PFSK-1 (cell line): ENCODE data around the gene CDKN2B.

Source experiments
- FOXP2 ChIP-seq: optimal IDR thresholded peaks from 2 replicates; pipeline ENCODE3; 2011; ENCODE audit warnings: borderline replicate concordance, control low read depth, inconsistent platforms; ENCODE audit not compliant: insufficient read depth; ENCODE audit errors: extremely low read length, extremely low read depth
- POLR2AphosphoS5 ChIP-seq: IDR thresholded peaks from 2 replicates; pipeline ENCODE4 v1.6.1; 2012; ENCODE audit warnings: low read depth, mild to moderate bottlenecking, control low read depth, low read length, moderate library complexity
- SIN3A ChIP-seq: IDR thresholded peaks from 2 replicates; pipeline ENCODE4 v1.6.1; 2012; ENCODE audit warnings: mild to moderate bottlenecking, low read length, moderate library complexity, borderline replicate concordance; ENCODE audit not compliant: insufficient read depth
- TAF1 ChIP-seq: IDR thresholded peaks from 2 replicates; pipeline ENCODE4 v1.6.1; 2012; ENCODE audit warnings: low read length, control low read depth, borderline replicate concordance; ENCODE audit not compliant: insufficient read depth
- TF ChIP-seq, protein P1 (sequence below), 2 experiments: IDR thresholded peaks; 2 replicates each; pipeline versions ENCODE4 v1.6.1 to v1.8.0; 2011 to 2012; ENCODE audit warnings: low read depth in 2 of 2, low read length in 2 of 2, control low read depth in 1 of 2, inconsistent platforms in 1 of 2, mild to moderate bottlenecking in 1 of 2, moderate library complexity in 1 of 2; ENCODE audit not compliant: insufficient read depth in 1 of 2

Gene CDKN2B

DNA sequence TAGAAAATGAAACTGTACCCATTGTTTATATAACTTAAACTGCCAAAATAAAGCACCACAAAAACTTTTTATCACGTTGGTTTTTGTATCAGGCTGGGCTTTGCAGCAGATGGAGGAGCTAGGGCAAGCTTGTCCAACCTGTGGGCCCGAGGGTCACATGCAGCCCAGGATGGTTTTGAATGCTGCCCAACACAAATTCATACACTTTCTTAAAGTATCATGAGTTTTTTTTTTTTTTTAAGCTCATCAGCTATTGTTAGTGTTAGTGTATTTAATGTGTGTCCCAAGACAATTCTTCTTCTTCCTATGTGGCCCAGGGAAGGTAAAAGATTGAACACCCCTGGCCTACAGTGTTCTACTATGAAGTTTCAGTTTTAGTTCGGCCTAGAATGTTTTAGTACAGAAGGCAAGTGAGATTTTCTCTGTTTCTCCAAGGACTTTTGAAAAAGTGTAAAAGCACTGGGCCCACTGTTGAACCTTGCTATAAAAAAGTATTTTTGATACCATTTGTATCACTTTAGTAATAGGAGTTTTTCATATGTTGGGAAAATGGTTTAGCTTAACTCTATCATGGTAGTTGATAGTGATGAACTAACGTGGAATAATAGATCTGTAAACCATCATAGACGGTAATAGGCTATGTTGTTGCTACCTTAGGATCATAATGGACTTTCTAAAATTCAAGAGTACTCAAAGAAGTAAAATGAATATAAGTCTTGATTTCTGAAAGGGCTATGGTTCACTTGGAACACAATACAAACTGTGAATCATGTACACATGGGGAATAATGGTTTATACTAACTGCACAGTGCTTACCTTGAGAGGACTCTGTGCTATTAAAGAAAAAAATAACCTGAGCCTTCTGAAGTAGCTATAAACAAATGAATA is 17.8 kb downstream of the CDKN2B start:
- TF ChIP-seq FOXP2 (no peak), SIN3A (no peak), TAF1 (no peak), POLR2AphosphoS5 (no peak)
- TF ChIP-seq, protein P1, sequence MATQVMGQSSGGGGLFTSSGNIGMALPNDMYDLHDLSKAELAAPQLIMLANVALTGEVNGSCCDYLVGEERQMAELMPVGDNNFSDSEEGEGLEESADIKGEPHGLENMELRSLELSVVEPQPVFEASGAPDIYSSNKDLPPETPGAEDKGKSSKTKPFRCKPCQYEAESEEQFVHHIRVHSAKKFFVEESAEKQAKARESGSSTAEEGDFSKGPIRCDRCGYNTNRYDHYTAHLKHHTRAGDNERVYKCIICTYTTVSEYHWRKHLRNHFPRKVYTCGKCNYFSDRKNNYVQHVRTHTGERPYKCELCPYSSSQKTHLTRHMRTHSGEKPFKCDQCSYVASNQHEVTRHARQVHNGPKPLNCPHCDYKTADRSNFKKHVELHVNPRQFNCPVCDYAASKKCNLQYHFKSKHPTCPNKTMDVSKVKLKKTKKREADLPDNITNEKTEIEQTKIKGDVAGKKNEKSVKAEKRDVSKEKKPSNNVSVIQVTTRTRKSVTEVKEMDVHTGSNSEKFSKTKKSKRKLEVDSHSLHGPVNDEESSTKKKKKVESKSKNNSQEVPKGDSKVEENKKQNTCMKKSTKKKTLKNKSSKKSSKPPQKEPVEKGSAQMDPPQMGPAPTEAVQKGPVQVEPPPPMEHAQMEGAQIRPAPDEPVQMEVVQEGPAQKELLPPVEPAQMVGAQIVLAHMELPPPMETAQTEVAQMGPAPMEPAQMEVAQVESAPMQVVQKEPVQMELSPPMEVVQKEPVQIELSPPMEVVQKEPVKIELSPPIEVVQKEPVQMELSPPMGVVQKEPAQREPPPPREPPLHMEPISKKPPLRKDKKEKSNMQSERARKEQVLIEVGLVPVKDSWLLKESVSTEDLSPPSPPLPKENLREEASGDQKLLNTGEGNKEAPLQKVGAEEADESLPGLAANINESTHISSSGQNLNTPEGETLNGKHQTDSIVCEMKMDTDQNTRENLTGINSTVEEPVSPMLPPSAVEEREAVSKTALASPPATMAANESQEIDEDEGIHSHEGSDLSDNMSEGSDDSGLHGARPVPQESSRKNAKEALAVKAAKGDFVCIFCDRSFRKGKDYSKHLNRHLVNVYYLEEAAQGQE (IDR thresholded peaks at IDR 0.05; ENCODE audit: insufficient read depth in 1 of 2, low read depth in 2 of 2, low read length in 2 of 2), result no peak

DNA sequence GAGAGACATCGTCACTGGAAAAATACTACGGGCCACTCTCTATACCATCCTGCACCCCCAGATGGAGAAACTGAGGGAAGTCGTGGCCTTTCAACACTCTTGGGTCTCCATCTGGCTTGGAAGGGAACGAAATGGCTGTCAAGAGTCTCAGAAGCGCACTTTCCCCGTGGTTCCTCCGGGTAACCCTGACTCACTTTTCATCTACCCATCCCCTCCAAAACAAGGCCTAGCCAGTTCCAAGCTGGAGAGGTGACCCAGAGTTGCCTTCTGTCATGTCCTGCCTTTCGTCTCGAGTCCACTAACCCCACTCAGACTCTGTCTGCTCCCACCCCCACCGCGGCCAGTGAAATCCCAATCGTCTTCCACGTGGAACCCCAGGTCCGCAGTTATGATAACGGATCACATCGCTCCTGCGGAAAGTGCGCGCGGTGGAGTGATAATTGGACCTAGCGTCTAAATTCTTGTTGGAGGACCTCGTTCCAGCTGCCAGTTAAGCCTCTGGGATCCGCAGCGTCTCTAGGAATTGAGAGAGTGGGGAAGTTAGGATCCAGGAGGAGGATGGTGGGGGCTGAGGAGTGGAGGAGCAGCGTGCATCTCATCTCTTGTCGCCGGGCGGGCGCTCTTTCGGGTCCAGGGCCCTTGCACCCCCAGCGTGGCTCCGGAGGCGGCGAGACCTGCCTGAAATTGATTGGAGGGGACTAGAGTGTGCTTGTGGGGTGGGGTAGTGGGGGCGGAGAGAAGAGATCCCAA is 19.5 kb downstream of the CDKN2B start:
- TF ChIP-seq SIN3A (no peak), POLR2AphosphoS5 (no peak), FOXP2 (no peak), TAF1 (no peak)
- TF ChIP-seq, protein P1 (IDR thresholded peaks at IDR 0.05; ENCODE audit: insufficient read depth in 1 of 2, low read depth in 2 of 2, low read length in 2 of 2), result no peak

DNA sequence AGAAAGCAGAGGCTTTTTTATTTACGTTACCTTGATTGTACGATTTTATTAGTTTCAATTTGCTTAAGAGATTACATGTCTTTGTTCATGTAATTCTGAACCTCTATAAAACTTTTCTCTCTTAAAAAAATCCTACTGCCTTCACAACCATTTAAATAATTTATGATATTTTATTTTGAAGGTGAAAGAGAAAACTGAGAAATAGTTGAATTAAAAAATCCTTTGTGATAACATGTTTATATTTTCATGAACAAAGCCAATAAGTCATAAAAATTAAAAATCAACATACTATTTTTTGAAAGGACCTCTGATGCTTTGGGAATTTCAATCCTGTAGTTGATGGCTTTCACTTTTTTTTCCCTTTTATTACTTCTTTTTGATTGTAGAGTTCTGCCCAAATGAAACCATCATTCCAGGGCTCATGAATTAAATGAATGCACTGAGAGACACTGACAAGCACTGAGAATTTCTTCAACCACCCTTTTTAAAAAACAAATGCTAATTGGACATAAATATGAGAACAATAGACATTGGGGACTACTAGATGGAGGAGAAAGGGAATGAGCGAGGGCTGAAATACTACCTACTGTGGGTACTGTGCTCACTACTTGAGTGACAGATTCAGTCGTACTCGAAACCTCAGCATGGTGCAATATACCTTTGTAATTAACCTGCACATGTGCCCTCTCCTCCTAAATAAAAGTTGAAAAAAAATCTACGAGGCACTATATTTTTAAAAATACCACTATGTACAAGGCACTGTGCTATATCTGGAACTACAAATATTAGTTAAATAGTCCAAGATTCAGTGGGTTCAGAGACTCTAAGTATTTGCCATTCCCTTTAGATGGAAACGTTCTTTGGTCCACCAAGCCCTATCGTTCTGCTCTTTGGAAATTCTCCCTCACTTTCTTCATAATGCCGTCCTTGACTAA is 20.8 kb downstream of the CDKN2B start:
- TF ChIP-seq SIN3A (no peak), TAF1 (no peak), FOXP2 (no peak), POLR2AphosphoS5 (no peak)
- TF ChIP-seq, protein P1 (IDR thresholded peaks at IDR 0.05; ENCODE audit: insufficient read depth in 1 of 2, low read depth in 2 of 2, low read length in 2 of 2), result no peak

DNA sequence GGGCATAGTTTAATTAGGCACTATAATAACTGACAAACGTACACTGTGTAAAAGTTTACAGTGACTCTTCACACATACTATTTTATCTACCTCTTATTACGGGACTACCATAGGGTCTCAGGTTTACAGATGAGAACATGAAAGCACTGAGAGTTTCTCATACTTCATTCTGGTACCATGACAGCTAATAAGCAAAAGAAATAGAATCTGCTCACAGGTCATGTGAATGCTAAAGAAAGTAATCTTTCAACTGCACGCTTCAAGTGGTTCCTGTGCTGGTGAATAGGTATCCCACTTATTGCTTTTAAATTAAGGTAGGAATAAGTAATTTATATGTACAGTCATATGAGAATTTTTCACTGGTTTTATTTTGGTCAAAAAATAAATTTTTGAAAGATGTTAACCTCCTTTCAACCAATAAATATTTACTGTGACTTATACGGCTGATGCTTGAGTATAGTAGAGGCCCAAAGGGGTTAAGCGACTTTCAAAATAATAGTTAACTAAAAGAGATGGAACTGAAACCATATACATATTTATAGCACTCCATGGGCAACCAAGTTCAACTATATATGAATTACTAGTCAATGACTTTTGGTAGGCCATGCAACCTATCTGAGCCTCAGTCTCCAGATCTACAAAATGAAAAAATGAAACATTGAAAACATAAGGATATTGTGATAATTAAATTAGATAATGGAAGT is 23.0 kb downstream of the CDKN2B start:
- TF ChIP-seq TAF1 (no peak), POLR2AphosphoS5 (no peak), SIN3A (no peak), FOXP2 (no peak)
- TF ChIP-seq, protein P1 (IDR thresholded peaks at IDR 0.05; ENCODE audit: insufficient read depth in 1 of 2, low read depth in 2 of 2, low read length in 2 of 2), result no peak
